Breast epithelium (tissue), 3 donors: ENCODE data around the gene FBXW2.

Experiments
- POLR2A ChIP-seq: fragments of 450-650 bp; IDR thresholded peaks from one replicate; pipeline ENCODE4 v1.6.1; 2016; ENCODE audit warnings: antibody characterized with exemption, mild to moderate bottlenecking, moderate library complexity
- POLR2AphosphoS5 ChIP-seq, 3 donors: sonication (generic); formaldehyde crosslinking; IDR thresholded peaks; one replicate each; pipeline ENCODE4 v1.6.1; 2017; ENCODE audit warnings: antibody characterized with exemption in 3 of 3
- TF ChIP-seq, protein P1 (sequence below), 3 donors: fragments of 450-650 bp; IDR thresholded peaks; one replicate each; pipeline ENCODE4 v1.5.1; 2016 to 2017; ENCODE audit warnings: antibody characterized with exemption in 3 of 3, mild to moderate bottlenecking in 3 of 3, moderate library complexity in 3 of 3

DNA sequence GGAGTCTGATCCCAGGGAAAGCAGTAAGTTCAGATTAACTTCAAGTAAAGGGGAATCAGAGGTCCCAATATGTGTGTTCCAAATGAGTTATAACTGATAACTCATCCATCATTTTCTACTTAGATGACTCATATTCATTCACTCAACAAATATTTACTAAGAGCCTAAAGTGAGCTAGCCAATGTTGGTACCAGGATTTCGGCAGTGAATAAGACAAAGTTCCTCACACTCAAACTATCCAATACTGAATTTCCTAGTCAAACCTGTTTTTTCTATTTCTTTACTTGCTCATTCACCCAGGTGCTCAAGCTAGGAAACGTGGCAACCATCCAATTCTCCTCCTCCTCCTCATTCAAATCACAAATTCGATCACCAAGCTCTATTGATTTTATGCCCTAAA, 25.8 kb downstream of the FBXW2 start:
- TF ChIP-seq POLR2AphosphoS5 (IDR thresholded peaks at IDR 0.05): no peak
- TF ChIP-seq, protein P1, sequence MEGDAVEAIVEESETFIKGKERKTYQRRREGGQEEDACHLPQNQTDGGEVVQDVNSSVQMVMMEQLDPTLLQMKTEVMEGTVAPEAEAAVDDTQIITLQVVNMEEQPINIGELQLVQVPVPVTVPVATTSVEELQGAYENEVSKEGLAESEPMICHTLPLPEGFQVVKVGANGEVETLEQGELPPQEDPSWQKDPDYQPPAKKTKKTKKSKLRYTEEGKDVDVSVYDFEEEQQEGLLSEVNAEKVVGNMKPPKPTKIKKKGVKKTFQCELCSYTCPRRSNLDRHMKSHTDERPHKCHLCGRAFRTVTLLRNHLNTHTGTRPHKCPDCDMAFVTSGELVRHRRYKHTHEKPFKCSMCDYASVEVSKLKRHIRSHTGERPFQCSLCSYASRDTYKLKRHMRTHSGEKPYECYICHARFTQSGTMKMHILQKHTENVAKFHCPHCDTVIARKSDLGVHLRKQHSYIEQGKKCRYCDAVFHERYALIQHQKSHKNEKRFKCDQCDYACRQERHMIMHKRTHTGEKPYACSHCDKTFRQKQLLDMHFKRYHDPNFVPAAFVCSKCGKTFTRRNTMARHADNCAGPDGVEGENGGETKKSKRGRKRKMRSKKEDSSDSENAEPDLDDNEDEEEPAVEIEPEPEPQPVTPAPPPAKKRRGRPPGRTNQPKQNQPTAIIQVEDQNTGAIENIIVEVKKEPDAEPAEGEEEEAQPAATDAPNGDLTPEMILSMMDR (IDR thresholded peaks at IDR 0.05): no peak
- no peak for TF ChIP-seq POLR2A
